IMR-90 (cell line): Measurements from ENCODE around the gene KCTD16. TPM values are rescaled to one million over a fixed set of nuclear protein-coding genes. Genes with fewer than 3 reads are reported as not detected.

Source experiments
- ATAC-seq: fragments of 200-7000 bp; cut with Tn5 transposase; 2 replicates; pipeline ENCODE4 v1.9.1; 2020; ENCODE audit warnings: low read depth, mild to moderate bottlenecking, moderate library complexity
- BruUV-seq: library from RNA; stranded (reverse); fragments of 400-500 nt; replicated peaks from 2 replicates; lab custom pipeline; 2021; lab: Mats Ljungman, UMichigan
- CTCF ChIA-PET: fragments of 300-600 bp; formaldehyde crosslinking; extraction: SDS; loops from one replicate; lab custom pipeline; 2021; ENCODE audit warnings: antibody characterized with exemption; lab: Yijun Ruan, JAX
- POLR2A ChIA-PET: fragments of 300-600 bp; sonication (Branson Sonifier 250); formaldehyde crosslinking; loops from one replicate; lab custom pipeline; 2022; ENCODE audit warnings: antibody characterized with exemption; ENCODE audit not compliant: unreplicated experiment; lab: Charles Lee
- DNase-seq: peaks from one replicate; pipeline ENCODE4 v3.0.0; 2013
- H2AFZ ChIP-seq: replicated peaks from 2 replicates; pipeline ENCODE3; 2013; ENCODE audit warnings: low read length, mild to moderate bottlenecking; ENCODE audit not compliant: poor library complexity
- H2AK5ac ChIP-seq: 2 replicates; pipeline ENCODE4 v1.6.1; 2013; ENCODE audit warnings: low read depth, low read length, inconsistent platforms
- H2AK9ac ChIP-seq: replicated peaks from 2 replicates; pipeline ENCODE3; 2013; ENCODE audit warnings: mild to moderate bottlenecking, low read depth, low read length, moderate library complexity; ENCODE audit not compliant: poor library complexity
- H2BK120ac ChIP-seq: 2 replicates; pipeline ENCODE4 v1.6.1; 2013; ENCODE audit warnings: low read depth, low read length, inconsistent platforms
- H2BK15ac ChIP-seq: 3 replicates; pipeline ENCODE4 v1.6.1; 2013; ENCODE audit warnings: low read depth, low read length, inconsistent platforms
- H2BK20ac ChIP-seq: 2 replicates; pipeline ENCODE4 v1.6.1; 2013; ENCODE audit warnings: low read depth, mild to moderate bottlenecking, inconsistent platforms, low read length, moderate library complexity
- H2BK5ac ChIP-seq: 2 replicates; pipeline ENCODE4 v1.6.1; 2013; ENCODE audit warnings: mild to moderate bottlenecking, low read depth, low read length, inconsistent platforms; ENCODE audit not compliant: poor library complexity, severe bottlenecking
- H3K14ac ChIP-seq: replicated peaks from 2 replicates; pipeline ENCODE4 v1.6.1; 2013; ENCODE audit warnings: low read depth, low read length, inconsistent platforms
- H3K18ac ChIP-seq: 2 replicates; pipeline ENCODE4 v1.6.1; 2013; ENCODE audit warnings: low read depth, low read length, control low read depth
- H3K23ac ChIP-seq: 2 replicates; pipeline ENCODE4 v1.6.1; 2013; ENCODE audit warnings: low read depth, low read length, inconsistent platforms
- H3K27ac ChIP-seq: 2 replicates; pipeline ENCODE4 v1.5.1; 2013; ENCODE audit warnings: mild to moderate bottlenecking, control low read depth, low read length; ENCODE audit not compliant: insufficient read depth
- H3K27me3 ChIP-seq: 2 replicates; pipeline ENCODE4 v1.6.1; 2013; ENCODE audit warnings: low read length; ENCODE audit not compliant: control insufficient read depth, insufficient read depth
- H3K36me3 ChIP-seq: 2 replicates; pipeline ENCODE4 v1.6.1; 2013; ENCODE audit warnings: low read length, mixed read lengths; ENCODE audit not compliant: control insufficient read depth, insufficient read depth
- H3K4ac ChIP-seq: 2 replicates; pipeline ENCODE4 v1.6.1; 2013; ENCODE audit warnings: low read depth, low read length, inconsistent platforms
- H3K4me1 ChIP-seq: 2 replicates; pipeline ENCODE4 v1.6.1; 2013; ENCODE audit warnings: low read length, mixed read lengths; ENCODE audit not compliant: control insufficient read depth, insufficient read depth
- H3K4me2 ChIP-seq: 2 replicates; pipeline ENCODE4 v1.6.1; 2013; ENCODE audit warnings: low read depth, mild to moderate bottlenecking, control low read depth, low read length, moderate library complexity
- H3K4me3 ChIP-seq: 2 replicates; pipeline ENCODE4 v1.5.1; 2013; ENCODE audit warnings: low read depth, mild to moderate bottlenecking, control low read depth, low read length, moderate library complexity; ENCODE audit not compliant: insufficient read depth
- H3K56ac ChIP-seq: 2 replicates; pipeline ENCODE4 v1.6.1; 2013; ENCODE audit warnings: low read length, inconsistent platforms; ENCODE audit not compliant: insufficient read depth; ENCODE audit errors: extremely low read depth
- H3K79me1 ChIP-seq, 2 experiments: 2 replicates each; pipeline ENCODE4 v1.6.1; 2013; ENCODE audit warnings: low read length in 2 of 2, inconsistent platforms in 1 of 2, low read depth in 1 of 2
- H3K9ac ChIP-seq: 2 replicates; pipeline ENCODE4 v1.6.1; 2013; ENCODE audit warnings: low read depth, low read length, control low read depth
- H3K9me1 ChIP-seq: 2 replicates; pipeline ENCODE4 v1.6.1; 2013; ENCODE audit warnings: low read length, inconsistent platforms; ENCODE audit not compliant: insufficient read depth
- H3K9me3 ChIP-seq: 2 replicates; pipeline ENCODE4 v1.6.1; 2013; ENCODE audit warnings: low read length; ENCODE audit not compliant: control insufficient read depth, insufficient read depth
- H4K20me1 ChIP-seq: 2 replicates; pipeline ENCODE4 v1.6.1; 2013; ENCODE audit warnings: low read length, inconsistent platforms; ENCODE audit not compliant: insufficient read depth
- H4K5ac ChIP-seq: 2 replicates; pipeline ENCODE4 v1.6.1; 2013; ENCODE audit warnings: mild to moderate bottlenecking, low read depth, low read length, control low read depth
- H4K8ac ChIP-seq, 2 experiments: 2 replicates each; pipeline ENCODE4 v1.6.1; 2013; ENCODE audit warnings: low read depth in 2 of 2, low read length in 2 of 2, control low read depth in 1 of 2, inconsistent platforms in 1 of 2
- H4K91ac ChIP-seq: 2 replicates; pipeline ENCODE4 v1.6.1; 2013; ENCODE audit warnings: low read depth, low read length, inconsistent platforms; ENCODE audit not compliant: insufficient read depth
- BHLHE40 ChIP-seq: fragments of 150-350 bp; IDR thresholded peaks from 2 replicates; pipeline ENCODE4 v1.6.1; 2016; ENCODE audit warnings: mild to moderate bottlenecking, low read depth, low read length
- CEBPB ChIP-seq: IDR thresholded peaks from 2 replicates; pipeline ENCODE4 v1.6.1; 2012; ENCODE audit warnings: low read depth, low read length, improper control_type of control experiment
- CHD1 ChIP-seq: IDR thresholded peaks from 2 replicates; pipeline ENCODE4 v1.6.1; 2012; ENCODE audit warnings: low read depth, low read length, improper control_type of control experiment
- FOS ChIP-seq: fragments of 150-350 bp; IDR thresholded peaks from 2 replicates; pipeline ENCODE4 v1.6.1; 2016; ENCODE audit warnings: low read depth, low read length
- MAFK ChIP-seq: IDR thresholded peaks from 2 replicates; pipeline ENCODE4 v1.6.1; 2012; ENCODE audit warnings: low read depth, low read length, improper control_type of control experiment
- MAZ ChIP-seq: IDR thresholded peaks from 2 replicates; pipeline ENCODE4 v1.6.1; 2012; ENCODE audit warnings: low read depth, mild to moderate bottlenecking, low read length, improper control_type of control experiment, moderate library complexity, borderline replicate concordance
- MXI1 ChIP-seq: IDR thresholded peaks from 2 replicates; pipeline ENCODE4 v1.6.1; 2012; ENCODE audit warnings: low read depth, mild to moderate bottlenecking, low read length, moderate library complexity, borderline replicate concordance
- POLR2A ChIP-seq: IDR thresholded peaks from 2 replicates; pipeline ENCODE4 v1.6.1; 2012; ENCODE audit warnings: mild to moderate bottlenecking, low read depth, low read length
- RAD21 ChIP-seq: IDR thresholded peaks from 2 replicates; pipeline ENCODE4 v1.6.1; 2012; ENCODE audit warnings: low read length, improper control_type of control experiment
- RCOR1 ChIP-seq: IDR thresholded peaks from 2 replicates; pipeline ENCODE4 v1.6.1; 2012; ENCODE audit warnings: mild to moderate bottlenecking, low read length, improper control_type of control experiment; ENCODE audit not compliant: insufficient replicate concordance
- RFX5 ChIP-seq: IDR thresholded peaks from 2 replicates; pipeline ENCODE4 v1.8.0; 2012; ENCODE audit warnings: low read depth, mild to moderate bottlenecking, low read length, moderate library complexity
- SMC3 ChIP-seq: fragments of 150-350 bp; IDR thresholded peaks from 2 replicates; pipeline ENCODE4 v1.6.1; 2016; ENCODE audit warnings: low read depth, mild to moderate bottlenecking, antibody characterized with exemption, low read length, moderate library complexity
- dilution Hi-C: fragments of 300-500 bp; cut with HindIII; formaldehyde crosslinking; loops from one replicate; pipeline ENCODE4 v1.14.3; 2018; ENCODE audit warnings: low sequenced_read_pairs; ENCODE audit not compliant: unreplicated experiment
- in situ Hi-C: fragments of 300-500 bp; cut with MboI; formaldehyde crosslinking; loops from 3 replicates; pipeline ENCODE4 v1.14.3; 2019; ENCODE audit warnings: low sequenced_read_pairs, inconsistent platforms, mixed read lengths
- intact Hi-C: fragments of 100-400 bp; cut with micrococcal nuclease; formaldehyde crosslinking; loops from 2 replicates; pipeline ENCODE4 v1.10.0; 2022
- polyA plus RNA-seq, 3 experiments: library from polyadenylated mRNA; depleted of rRNA; stranded (reverse); fragments of >200 nt; gene quantifications; 2 replicates each; pipeline ENCODE4 v1.2.3, GENCODE V29; 2012; ENCODE audit warnings: low replicate concordance in 1 of 3
- total RNA-seq: library from RNA; depleted of rRNA; stranded (reverse); fragments of >200 nt; gene quantifications from 2 replicates; pipeline ENCODE4 v1.2.3, GENCODE V29; 2012
- TF ChIP-seq, protein P1 (sequence below): conservative IDR thresholded peaks from 2 replicates; pipeline ENCODE4 v1.5.1; 2012; ENCODE audit warnings: mild to moderate bottlenecking, low read depth, low read length, improper control_type of control experiment
- TF ChIP-seq, protein P2 (sequence below): fragments of 150-350 bp; IDR thresholded peaks from 2 replicates; pipeline ENCODE4 v1.6.1; 2016; ENCODE audit warnings: low read depth, mild to moderate bottlenecking, low read length, moderate library complexity, borderline replicate concordance

The KCTD16 gene
- total and polyA plus RNA-seq, 2 of the 4 experiments (the other 2 are of a cell fraction): 0.43 to 1.1 TPM

- H3K4me2 ChIP-seq: peak overlapping the region; percentile 7; the same call in 1 of the 2 replicates
Measured at GRCh38 chr5:144207875-144208444, 37.3 kb downstream of the KCTD16 start.

More at GRCh38 chr5:144207875-144208444, 37.3 kb downstream of the KCTD16 start:
- H2BK15ac ChIP-seq: no peak overlapping the region
- H3K36me3 ChIP-seq: no peaks in the 10 kb centered on the region
- no peak overlapping the region for H4K5ac ChIP-seq
- no peaks in the 10 kb centered on the region for H3K9me3 ChIP-seq
- H4K8ac ChIP-seq: no peak overlapping the region
- no peak overlapping the region for H3K27ac ChIP-seq
- H2AK9ac ChIP-seq: no peak overlapping the region
- no peak overlapping the region for H3K18ac ChIP-seq
- no peak overlapping the region for H3K4ac ChIP-seq
- no TSS peak for BruUV-seq
- peaks cover 20% of the 10 kb centered on the region for H3K27me3 ChIP-seq
- no peak overlapping the region; the same call in 1 of the 2 replicates for H3K4me3 ChIP-seq
- H3K23ac ChIP-seq: no peak overlapping the region
- H3K9ac ChIP-seq: no peak overlapping the region
- in situ Hi-C loops: loop anchor here (10.0 to 25.0 kb wide), 3 partner anchors 1129 to 1847 kb away; no protein-coding TSS in a partner anchor
- no peak for ATAC-seq
- H2BK20ac ChIP-seq: no peak overlapping the region
- no peaks in the 10 kb centered on the region for H3K4me1 ChIP-seq
- no peak overlapping the region for H2BK5ac ChIP-seq
- H2AK5ac ChIP-seq: no peak overlapping the region
- no peaks in the 10 kb centered on the region for H3K9me1 ChIP-seq
- TF ChIP-seq CHD1 (no peak), BHLHE40 (no peak), RAD21 (peak; percentile 37), MAZ (no peak), RFX5 (no peak), MXI1 (no peak), FOS (no peak), CEBPB (0 out of 2 replicates have a peak, but pooled peaks have one; percentile 38), SMC3 (peak; percentile 11; the same call in 1 of the 2 replicates), MAFK (no peak), POLR2A (no peak), RCOR1 (no peak)
- TF ChIP-seq, protein P1, sequence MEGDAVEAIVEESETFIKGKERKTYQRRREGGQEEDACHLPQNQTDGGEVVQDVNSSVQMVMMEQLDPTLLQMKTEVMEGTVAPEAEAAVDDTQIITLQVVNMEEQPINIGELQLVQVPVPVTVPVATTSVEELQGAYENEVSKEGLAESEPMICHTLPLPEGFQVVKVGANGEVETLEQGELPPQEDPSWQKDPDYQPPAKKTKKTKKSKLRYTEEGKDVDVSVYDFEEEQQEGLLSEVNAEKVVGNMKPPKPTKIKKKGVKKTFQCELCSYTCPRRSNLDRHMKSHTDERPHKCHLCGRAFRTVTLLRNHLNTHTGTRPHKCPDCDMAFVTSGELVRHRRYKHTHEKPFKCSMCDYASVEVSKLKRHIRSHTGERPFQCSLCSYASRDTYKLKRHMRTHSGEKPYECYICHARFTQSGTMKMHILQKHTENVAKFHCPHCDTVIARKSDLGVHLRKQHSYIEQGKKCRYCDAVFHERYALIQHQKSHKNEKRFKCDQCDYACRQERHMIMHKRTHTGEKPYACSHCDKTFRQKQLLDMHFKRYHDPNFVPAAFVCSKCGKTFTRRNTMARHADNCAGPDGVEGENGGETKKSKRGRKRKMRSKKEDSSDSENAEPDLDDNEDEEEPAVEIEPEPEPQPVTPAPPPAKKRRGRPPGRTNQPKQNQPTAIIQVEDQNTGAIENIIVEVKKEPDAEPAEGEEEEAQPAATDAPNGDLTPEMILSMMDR: peak; percentile 27; the same call in 1 of the 2 replicates
- TF ChIP-seq, protein P2, sequence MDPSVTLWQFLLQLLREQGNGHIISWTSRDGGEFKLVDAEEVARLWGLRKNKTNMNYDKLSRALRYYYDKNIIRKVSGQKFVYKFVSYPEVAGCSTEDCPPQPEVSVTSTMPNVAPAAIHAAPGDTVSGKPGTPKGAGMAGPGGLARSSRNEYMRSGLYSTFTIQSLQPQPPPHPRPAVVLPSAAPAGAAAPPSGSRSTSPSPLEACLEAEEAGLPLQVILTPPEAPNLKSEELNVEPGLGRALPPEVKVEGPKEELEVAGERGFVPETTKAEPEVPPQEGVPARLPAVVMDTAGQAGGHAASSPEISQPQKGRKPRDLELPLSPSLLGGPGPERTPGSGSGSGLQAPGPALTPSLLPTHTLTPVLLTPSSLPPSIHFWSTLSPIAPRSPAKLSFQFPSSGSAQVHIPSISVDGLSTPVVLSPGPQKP: no peak
- no peak overlapping the region for H3K56ac ChIP-seq
- ChIA-PET POLR2A (no interaction called here), CTCF (no interaction called here)
- no peak overlapping the region for H2AFZ ChIP-seq
- H3K14ac ChIP-seq: no peak overlapping the region
- no peaks in the 10 kb centered on the region for H3K79me1 ChIP-seq
- H2BK120ac ChIP-seq: no peak overlapping the region
- no peak overlapping the region for H4K91ac ChIP-seq
- dilution Hi-C loops: no loop called here
- H4K20me1 ChIP-seq: no peaks in the 10 kb centered on the region
- intact Hi-C loops: loop anchor here (2.0 to 10.0 kb wide), 4 partner anchors 491 to 1917 kb away; no protein-coding TSS in a partner anchor
- DNase-seq: no peak
